ENCODE data around the gene UBE2O. TPM values are rescaled to one million over a fixed set of nuclear protein-coding genes. Genes with fewer than 3 reads are reported as not detected.

UBE2O gene
- polyA plus RNA-seq, 1 experiment: 14.2 TPM

DNA sequence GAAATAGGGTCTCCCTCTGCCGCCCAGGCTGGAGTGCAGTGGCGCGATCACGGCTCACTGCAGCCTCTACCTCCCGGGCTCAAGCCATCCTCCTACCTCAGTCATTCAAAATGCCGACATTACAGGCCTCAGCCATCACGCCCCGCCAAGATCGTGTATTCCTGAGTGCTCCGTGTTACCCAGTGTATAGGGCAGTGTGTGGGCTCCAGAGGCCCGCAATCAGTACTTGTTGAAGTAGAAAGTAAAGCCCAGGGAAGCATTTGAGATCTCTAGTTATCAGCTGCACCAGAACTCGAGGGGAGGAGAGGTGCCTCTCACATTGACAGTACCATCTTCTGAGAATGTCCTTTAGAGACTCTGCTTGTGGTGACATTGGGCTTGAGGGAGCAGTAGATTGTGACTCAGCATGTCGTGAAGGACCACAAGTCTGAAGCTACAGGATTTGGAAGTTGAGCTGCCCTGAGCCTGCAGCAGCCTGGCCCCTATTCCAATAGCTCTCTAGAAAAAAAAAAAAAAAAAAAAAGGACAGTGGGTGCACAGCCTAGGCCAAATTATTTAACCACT, 98.1 kb downstream of the UBE2O start:
- H3K27me3 ChIP-seq (ENCODE audit: control insufficient read depth, insufficient read depth, low read length): no peaks in the 10 kb centered on the region
- ChIA-PET CTCF (interaction anchor here (0.5 to 2.0 kb wide), 7 partner anchors 8 to 236 kb away, joined by 3 to 13 read pairs (median 4); no protein-coding TSS in a partner anchor), POLR2A (interaction anchor here (0.7 to 3.2 kb wide), 3 partner anchors 25 to 54 kb away, joined by 6 to 37 read pairs (median 7); partner anchors contain the start of gene SPHK1)
- no peak overlapping the region for H3K4me3 ChIP-seq (ENCODE audit: low read depth, low read length)
- no peak overlapping the region for H3K27ac ChIP-seq (ENCODE audit: low read depth, low read length)
- no peaks in the 10 kb centered on the region; the same call in 1 of the 2 replicates for H3K9me3 ChIP-seq (ENCODE audit: control insufficient read depth, insufficient read depth, low read length)
- TF ChIP-seq, protein P1, sequence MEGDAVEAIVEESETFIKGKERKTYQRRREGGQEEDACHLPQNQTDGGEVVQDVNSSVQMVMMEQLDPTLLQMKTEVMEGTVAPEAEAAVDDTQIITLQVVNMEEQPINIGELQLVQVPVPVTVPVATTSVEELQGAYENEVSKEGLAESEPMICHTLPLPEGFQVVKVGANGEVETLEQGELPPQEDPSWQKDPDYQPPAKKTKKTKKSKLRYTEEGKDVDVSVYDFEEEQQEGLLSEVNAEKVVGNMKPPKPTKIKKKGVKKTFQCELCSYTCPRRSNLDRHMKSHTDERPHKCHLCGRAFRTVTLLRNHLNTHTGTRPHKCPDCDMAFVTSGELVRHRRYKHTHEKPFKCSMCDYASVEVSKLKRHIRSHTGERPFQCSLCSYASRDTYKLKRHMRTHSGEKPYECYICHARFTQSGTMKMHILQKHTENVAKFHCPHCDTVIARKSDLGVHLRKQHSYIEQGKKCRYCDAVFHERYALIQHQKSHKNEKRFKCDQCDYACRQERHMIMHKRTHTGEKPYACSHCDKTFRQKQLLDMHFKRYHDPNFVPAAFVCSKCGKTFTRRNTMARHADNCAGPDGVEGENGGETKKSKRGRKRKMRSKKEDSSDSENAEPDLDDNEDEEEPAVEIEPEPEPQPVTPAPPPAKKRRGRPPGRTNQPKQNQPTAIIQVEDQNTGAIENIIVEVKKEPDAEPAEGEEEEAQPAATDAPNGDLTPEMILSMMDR (IDR thresholded peaks at IDR 0.05; ENCODE audit: low read depth, low read length): no peak
- DNase-seq (ENCODE audit: low read depth, low spot score): no peak

DNA sequence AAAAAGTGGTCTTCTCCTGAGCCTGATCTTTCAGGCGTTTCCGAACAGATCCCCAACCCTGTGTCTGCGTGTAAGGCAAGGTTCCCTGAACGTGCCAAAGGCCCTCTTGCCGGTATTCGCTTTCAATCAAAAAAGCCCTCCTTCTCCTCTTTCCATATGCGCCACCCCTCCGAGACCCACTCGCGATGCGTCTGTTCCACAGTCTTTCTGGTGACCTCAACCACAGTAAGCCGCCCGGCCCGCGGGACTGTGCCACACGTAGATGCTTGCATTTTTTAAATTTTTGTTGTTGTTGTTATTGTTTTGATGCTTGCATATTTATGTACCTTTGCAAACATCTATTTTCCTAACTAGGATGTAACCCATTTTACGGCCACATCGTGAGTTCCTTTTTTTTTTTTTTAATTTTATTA, 98.6 kb downstream of the UBE2O start:
- DNase-seq (ENCODE audit: low read depth, low spot score): no peak
- peak overlapping the region; percentile 84 for H3K4me3 ChIP-seq (ENCODE audit: low read depth, low read length)
- ChIA-PET POLR2A (interaction anchor here (1.2 to 3.2 kb wide), 5 partner anchors 9 to 43 kb away, joined by 4 to 37 read pairs (median 6); partner anchors contain the start of gene SPHK1), CTCF (interaction anchor here (0.7 to 2.0 kb wide), 7 partner anchors 9 to 99 kb away, joined by 3 to 20 read pairs (median 4); partner anchors contain the start of gene UBE2O)
- no peaks in the 10 kb centered on the region for H3K27me3 ChIP-seq (ENCODE audit: control insufficient read depth, insufficient read depth, low read length)
- H3K9me3 ChIP-seq (ENCODE audit: control insufficient read depth, insufficient read depth, low read length): no peaks in the 10 kb centered on the region; the same call in 1 of the 2 replicates
- TF ChIP-seq, protein P1 (IDR thresholded peaks at IDR 0.05; ENCODE audit: low read depth, low read length): no peak
- H3K27ac ChIP-seq (ENCODE audit: low read depth, low read length): no peak overlapping the region

DNA sequence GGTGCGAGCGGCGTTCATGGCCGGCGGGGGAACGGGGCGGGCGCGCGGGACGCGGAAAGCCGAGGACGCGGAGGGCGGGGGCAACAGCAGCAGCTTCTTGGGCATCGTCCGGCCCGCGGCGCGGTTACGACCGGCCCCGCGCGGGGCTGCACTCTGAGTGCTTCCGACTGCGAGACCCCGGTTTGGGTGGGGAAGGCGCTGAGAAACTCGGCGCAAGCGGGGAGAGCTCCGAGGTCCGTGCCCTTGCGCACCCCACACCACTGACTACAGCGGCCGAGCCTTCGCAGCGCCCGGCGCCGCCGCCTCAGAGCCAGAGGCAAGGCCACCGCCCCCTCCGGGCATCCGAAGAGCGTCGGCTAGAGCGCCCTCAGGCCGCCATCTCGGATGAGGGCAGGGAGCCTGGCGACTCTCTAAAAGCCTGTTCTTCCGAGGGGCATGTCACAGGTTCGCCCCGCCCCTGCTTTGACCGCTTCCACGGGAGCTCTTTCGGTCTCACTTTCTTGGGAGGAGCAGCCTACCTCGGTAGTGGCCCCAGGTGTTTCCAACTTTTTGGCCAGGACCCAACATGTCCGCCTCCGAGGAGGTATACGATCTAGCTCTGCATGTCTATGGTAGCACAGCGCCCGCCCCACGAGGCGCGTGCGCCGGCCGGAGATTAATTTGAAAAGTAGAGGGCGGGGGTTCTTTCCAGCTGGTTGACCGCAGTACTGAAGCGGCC, 99.2 kb downstream of the UBE2O start, which contains the start of gene PRPSAP1:
TSS of gene PRPSAP1 (minus strand) at position 318 of the 718 bp plus-strand sequence. CDS start at position 105, 213 bp downstream.
- DNase-seq (ENCODE audit: low read depth, low spot score): peak; percentile 66
- POLR2A ChIA-PET: interaction anchor here (0.6 to 3.2 kb wide), 11 partner anchors 8 to 48 kb away, joined by 3 to 37 read pairs (median 6); partner anchors contain the start of gene SPHK1
- TF ChIP-seq, protein P1 (IDR thresholded peaks at IDR 0.05; ENCODE audit: low read depth, low read length): peak; percentile 66

DNA sequence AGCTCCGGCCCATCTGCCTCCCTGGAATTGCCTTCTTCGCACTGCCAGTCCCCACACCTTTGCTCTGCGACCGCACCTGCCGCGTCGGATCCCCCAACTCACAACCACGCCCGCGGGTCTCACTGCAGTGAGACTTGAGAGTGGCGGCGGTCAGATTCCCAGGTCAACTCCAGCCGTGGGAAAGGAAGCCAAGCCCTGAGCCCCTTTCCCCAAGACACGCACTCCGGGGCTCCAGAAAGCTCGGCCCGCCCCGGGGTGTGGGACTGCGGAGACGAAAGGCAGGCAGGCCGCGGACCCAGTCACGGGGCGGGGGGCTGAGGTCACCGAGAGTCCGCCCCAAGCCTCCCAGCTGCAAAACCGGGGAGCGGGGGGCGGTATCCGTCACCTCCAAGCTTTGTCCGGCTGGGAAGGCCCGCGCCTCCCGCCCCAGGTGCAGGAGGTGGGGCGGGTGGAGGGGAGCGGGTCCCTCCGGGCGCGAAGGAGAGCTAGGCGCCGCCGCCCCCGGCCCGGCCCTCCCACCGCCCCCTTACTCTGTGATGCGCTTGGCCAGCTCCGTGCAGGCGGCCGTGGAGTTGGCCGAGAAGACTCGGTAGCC, 99.9 kb downstream of the UBE2O start:
- no peaks in the 10 kb centered on the region; the same call in 1 of the 2 replicates for H3K9me3 ChIP-seq (ENCODE audit: control insufficient read depth, insufficient read depth, low read length)
- peak overlapping the region; percentile 84 for H3K4me3 ChIP-seq (ENCODE audit: low read depth, low read length)
- H3K27ac ChIP-seq (ENCODE audit: low read depth, low read length): no peak overlapping the region
- TF ChIP-seq, protein P1 (IDR thresholded peaks at IDR 0.05; ENCODE audit: low read depth, low read length): no peak
- no peaks in the 10 kb centered on the region for H3K27me3 ChIP-seq (ENCODE audit: control insufficient read depth, insufficient read depth, low read length)
- DNase-seq (ENCODE audit: low read depth, low spot score): no peak
- ChIA-PET CTCF (interaction anchor here (0.5 to 2.0 kb wide), 12 partner anchors 10 to 108 kb away, joined by 3 to 20 read pairs (median 4); no protein-coding TSS in a partner anchor), POLR2A (interaction anchor here (0.6 to 3.2 kb wide), 12 partner anchors 8 to 47 kb away, joined by 3 to 37 read pairs (median 5); partner anchors contain the start of gene SPHK1)

More for the DNA sequence above, 99.2 kb downstream of the UBE2O start, which contains the start of gene PRPSAP1:
- Histone ChIP-seq H3K4me3 (ENCODE audit: low read depth, low read length) (peak within 1 kb of the TSS; percentile 84), H3K9me3 (ENCODE audit: control insufficient read depth, insufficient read depth, low read length) (no peaks in the 10 kb centered on the region; the same call in 1 of the 2 replicates), H3K27ac (ENCODE audit: low read depth, low read length) (peak within 1 kb of the TSS; percentile 85), H3K27me3 (ENCODE audit: control insufficient read depth, insufficient read depth, low read length) (no peaks in the 10 kb centered on the region)
- CTCF ChIA-PET: interaction anchor here (0.5 to 2.0 kb wide), 11 partner anchors 10 to 100 kb away, joined by 3 to 20 read pairs (median 4); partner anchors contain the start of gene UBE2O

Measured in AG04450 (cell line).